ENCODE data around the gene NUB1. TPM values are rescaled to one million over a fixed set of nuclear protein-coding genes. Genes with fewer than 3 reads are reported as not detected.
A peak's percentile ranks its signal among the peaks of the same experiment; 100 is the strongest.

Gene NUB1
- total RNA-seq, 1 donor from 2014 or later = 53.5 TPM

- Mint-ChIP-seq H3K36me3 (ENCODE audit: insufficient read depth) (peaks cover 13% of the 10 kb centered on the region), H3K9me3 (ENCODE audit: low read depth) (no peaks in the 10 kb centered on the region), H3K4me1 (ENCODE audit: low read depth) (peaks cover 7% of the 10 kb centered on the region), H3K4me3 (ENCODE audit: low read depth) (no peak overlapping the region), H3K27ac (no peak overlapping the region), H3K27me3 (no peaks in the 10 kb centered on the region)
- no peak for TF ChIP-seq CTCF (IDR thresholded peaks at IDR 0.05; ENCODE audit: unreplicated experiment)
- no peak for DNase-seq (ENCODE audit: low spot score, unreplicated experiment)
Observed at GRCh38 chr7:151348970-151349369, 7.4 kb downstream of the NUB1 start.

DNA sequence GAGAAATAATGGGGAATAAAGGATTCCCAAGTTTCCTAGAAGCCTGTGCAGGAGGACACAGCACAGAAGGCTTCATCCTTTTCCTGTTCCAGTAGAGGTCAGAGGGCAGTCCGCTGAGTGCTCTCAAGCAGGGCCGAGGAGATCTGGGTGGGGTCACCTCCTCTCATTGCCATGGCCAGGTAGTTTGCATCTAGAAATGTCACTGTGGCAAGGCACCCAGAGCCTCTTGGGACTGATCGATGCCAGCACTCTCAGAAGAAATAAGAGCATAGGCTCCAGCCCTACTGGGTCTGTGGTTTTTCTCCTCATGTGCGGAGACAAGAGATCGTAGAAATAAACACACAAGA, 7.9 kb downstream of the NUB1 start:
- Mint-ChIP-seq H3K36me3 (ENCODE audit: insufficient read depth) (peaks cover 14% of the 10 kb centered on the region), H3K27me3 (no peaks in the 10 kb centered on the region), H3K9me3 (ENCODE audit: low read depth) (no peaks in the 10 kb centered on the region), H3K4me3 (ENCODE audit: low read depth) (no peak overlapping the region), H3K4me1 (ENCODE audit: low read depth) (peaks cover 7% of the 10 kb centered on the region), H3K27ac (peak overlapping the region; percentile 64)
- TF ChIP-seq CTCF (IDR thresholded peaks at IDR 0.05; ENCODE audit: unreplicated experiment) = no peak
- DNase-seq (ENCODE audit: low spot score, unreplicated experiment) = no peak

DNA sequence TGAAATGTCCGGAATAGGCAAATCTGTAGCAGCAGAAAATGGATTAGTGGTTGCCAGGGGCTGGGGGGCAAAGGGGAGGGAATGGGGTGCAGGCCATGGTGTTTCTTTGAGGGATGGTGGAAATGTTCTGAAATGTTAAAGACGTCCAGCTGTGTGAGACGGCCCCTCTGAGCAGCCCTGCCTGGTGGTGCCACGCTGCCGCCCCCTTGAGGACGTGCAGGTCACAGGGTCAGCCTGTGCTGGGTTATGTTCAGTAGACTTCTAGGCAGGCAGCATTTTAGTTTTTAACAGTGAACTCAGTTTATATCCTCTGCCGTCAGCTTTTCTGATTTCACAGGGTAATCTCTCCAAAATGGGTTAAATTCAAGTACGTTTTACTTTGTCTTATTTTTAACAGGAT, 9.4 kb downstream of the NUB1 start:
- peaks cover 7% of the 10 kb centered on the region for H3K4me1 Mint-ChIP-seq (ENCODE audit: low read depth)
- peak; percentile 28 for TF ChIP-seq CTCF (IDR thresholded peaks at IDR 0.05; ENCODE audit: unreplicated experiment)
- H3K27me3 Mint-ChIP-seq = no peaks in the 10 kb centered on the region
- no peaks in the 10 kb centered on the region for H3K9me3 Mint-ChIP-seq (ENCODE audit: low read depth)
- no peak for DNase-seq (ENCODE audit: low spot score, unreplicated experiment)
- H3K36me3 Mint-ChIP-seq (ENCODE audit: insufficient read depth) = peaks cover 19% of the 10 kb centered on the region
- H3K4me3 Mint-ChIP-seq (ENCODE audit: low read depth) = no peak overlapping the region
- no peak overlapping the region for H3K27ac Mint-ChIP-seq

GRCh38 chr7:151351967-151352366, 10.4 kb downstream of the NUB1 start:
- Mint-ChIP-seq H3K27ac (no peak overlapping the region), H3K9me3 (ENCODE audit: low read depth) (no peaks in the 10 kb centered on the region), H3K4me1 (ENCODE audit: low read depth) (peaks cover 7% of the 10 kb centered on the region), H3K36me3 (ENCODE audit: insufficient read depth) (peaks cover 24% of the 10 kb centered on the region), H3K4me3 (ENCODE audit: low read depth) (no peak overlapping the region), H3K27me3 (no peaks in the 10 kb centered on the region)
- no peak for DNase-seq (ENCODE audit: low spot score, unreplicated experiment)
- no peak for TF ChIP-seq CTCF (IDR thresholded peaks at IDR 0.05; ENCODE audit: unreplicated experiment)

DNA sequence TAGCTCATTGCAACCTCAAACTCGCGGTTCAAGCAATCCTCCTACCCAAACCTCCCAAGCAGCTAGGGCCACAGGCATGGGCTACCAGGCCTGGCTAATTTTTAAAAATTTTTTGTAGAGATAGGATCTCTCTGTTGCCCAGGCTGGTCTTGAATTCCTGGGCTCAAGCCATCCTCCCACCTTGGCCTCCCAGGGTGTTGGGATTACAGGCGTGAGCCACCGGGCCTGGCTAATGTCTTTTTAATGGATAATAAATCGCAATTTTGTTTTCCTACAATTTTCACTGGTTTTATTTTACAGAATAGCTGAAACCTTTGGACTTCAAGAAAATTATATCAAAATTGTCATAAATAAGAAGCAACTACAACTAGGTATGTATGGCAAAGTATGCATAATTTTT, 10.9 kb downstream of the NUB1 start:
- peaks cover 26% of the 10 kb centered on the region for H3K36me3 Mint-ChIP-seq (ENCODE audit: insufficient read depth)
- no peak for TF ChIP-seq CTCF (IDR thresholded peaks at IDR 0.05; ENCODE audit: unreplicated experiment)
- no peak overlapping the region for H3K27ac Mint-ChIP-seq
- peaks cover 7% of the 10 kb centered on the region for H3K4me1 Mint-ChIP-seq (ENCODE audit: low read depth)
- no peak overlapping the region for H3K4me3 Mint-ChIP-seq (ENCODE audit: low read depth)
- no peaks in the 10 kb centered on the region for H3K27me3 Mint-ChIP-seq
- no peaks in the 10 kb centered on the region for H3K9me3 Mint-ChIP-seq (ENCODE audit: low read depth)
- no peak for DNase-seq (ENCODE audit: low spot score, unreplicated experiment)

Data from progenitor cell of endocrine pancreas (in vitro differentiated cells).